IMR-90 (cell line): Measurements from ENCODE around the gene C14orf119. TPM values are rescaled to one million over a fixed set of nuclear protein-coding genes. Genes with fewer than 3 reads are reported as not detected.

ENCODE experiments used
- ATAC-seq: fragments of 200-7000 bp; cut with Tn5 transposase; 2 replicates; pipeline ENCODE4 v1.9.1; 2020; ENCODE audit warnings: low read depth, mild to moderate bottlenecking, moderate library complexity
- BruUV-seq: library from RNA; stranded (reverse); fragments of 400-500 nt; replicated peaks from 2 replicates; lab custom pipeline; 2021; lab: Mats Ljungman, UMichigan
- CTCF ChIA-PET: fragments of 300-600 bp; formaldehyde crosslinking; extraction: SDS; loops from one replicate; lab custom pipeline; 2021; ENCODE audit warnings: antibody characterized with exemption; lab: Yijun Ruan, JAX
- POLR2A ChIA-PET: fragments of 300-600 bp; sonication (Branson Sonifier 250); formaldehyde crosslinking; loops from one replicate; lab custom pipeline; 2022; ENCODE audit warnings: antibody characterized with exemption; ENCODE audit not compliant: unreplicated experiment; lab: Charles Lee
- DNase-seq: peaks from one replicate; pipeline ENCODE4 v3.0.0; 2013
- H2AFZ ChIP-seq: replicated peaks from 2 replicates; pipeline ENCODE3; 2013; ENCODE audit warnings: low read length, mild to moderate bottlenecking; ENCODE audit not compliant: poor library complexity
- H2AK5ac ChIP-seq: 2 replicates; pipeline ENCODE4 v1.6.1; 2013; ENCODE audit warnings: low read depth, low read length, inconsistent platforms
- H2AK9ac ChIP-seq: replicated peaks from 2 replicates; pipeline ENCODE3; 2013; ENCODE audit warnings: mild to moderate bottlenecking, low read depth, low read length, moderate library complexity; ENCODE audit not compliant: poor library complexity
- H2BK120ac ChIP-seq: 2 replicates; pipeline ENCODE4 v1.6.1; 2013; ENCODE audit warnings: low read depth, low read length, inconsistent platforms
- H2BK15ac ChIP-seq: 3 replicates; pipeline ENCODE4 v1.6.1; 2013; ENCODE audit warnings: low read depth, low read length, inconsistent platforms
- H2BK20ac ChIP-seq: 2 replicates; pipeline ENCODE4 v1.6.1; 2013; ENCODE audit warnings: low read depth, mild to moderate bottlenecking, inconsistent platforms, low read length, moderate library complexity
- H2BK5ac ChIP-seq: 2 replicates; pipeline ENCODE4 v1.6.1; 2013; ENCODE audit warnings: mild to moderate bottlenecking, low read depth, low read length, inconsistent platforms; ENCODE audit not compliant: poor library complexity, severe bottlenecking
- H3K14ac ChIP-seq: replicated peaks from 2 replicates; pipeline ENCODE4 v1.6.1; 2013; ENCODE audit warnings: low read depth, low read length, inconsistent platforms
- H3K18ac ChIP-seq: 2 replicates; pipeline ENCODE4 v1.6.1; 2013; ENCODE audit warnings: low read depth, low read length, control low read depth
- H3K23ac ChIP-seq: 2 replicates; pipeline ENCODE4 v1.6.1; 2013; ENCODE audit warnings: low read depth, low read length, inconsistent platforms
- H3K27ac ChIP-seq: 2 replicates; pipeline ENCODE4 v1.5.1; 2013; ENCODE audit warnings: mild to moderate bottlenecking, control low read depth, low read length; ENCODE audit not compliant: insufficient read depth
- H3K27me3 ChIP-seq: 2 replicates; pipeline ENCODE4 v1.6.1; 2013; ENCODE audit warnings: low read length; ENCODE audit not compliant: control insufficient read depth, insufficient read depth
- H3K36me3 ChIP-seq: 2 replicates; pipeline ENCODE4 v1.6.1; 2013; ENCODE audit warnings: low read length, mixed read lengths; ENCODE audit not compliant: control insufficient read depth, insufficient read depth
- H3K4ac ChIP-seq: 2 replicates; pipeline ENCODE4 v1.6.1; 2013; ENCODE audit warnings: low read depth, low read length, inconsistent platforms
- H3K4me1 ChIP-seq: 2 replicates; pipeline ENCODE4 v1.6.1; 2013; ENCODE audit warnings: low read length, mixed read lengths; ENCODE audit not compliant: control insufficient read depth, insufficient read depth
- H3K4me2 ChIP-seq: 2 replicates; pipeline ENCODE4 v1.6.1; 2013; ENCODE audit warnings: low read depth, mild to moderate bottlenecking, control low read depth, low read length, moderate library complexity
- H3K4me3 ChIP-seq: 2 replicates; pipeline ENCODE4 v1.5.1; 2013; ENCODE audit warnings: low read depth, mild to moderate bottlenecking, control low read depth, low read length, moderate library complexity; ENCODE audit not compliant: insufficient read depth
- H3K56ac ChIP-seq: 2 replicates; pipeline ENCODE4 v1.6.1; 2013; ENCODE audit warnings: low read length, inconsistent platforms; ENCODE audit not compliant: insufficient read depth; ENCODE audit errors: extremely low read depth
- H3K79me1 ChIP-seq, 2 experiments: 2 replicates each; pipeline ENCODE4 v1.6.1; 2013; ENCODE audit warnings: low read length in 2 of 2, inconsistent platforms in 1 of 2, low read depth in 1 of 2
- H3K9ac ChIP-seq: 2 replicates; pipeline ENCODE4 v1.6.1; 2013; ENCODE audit warnings: low read depth, low read length, control low read depth
- H3K9me1 ChIP-seq: 2 replicates; pipeline ENCODE4 v1.6.1; 2013; ENCODE audit warnings: low read length, inconsistent platforms; ENCODE audit not compliant: insufficient read depth
- H3K9me3 ChIP-seq: 2 replicates; pipeline ENCODE4 v1.6.1; 2013; ENCODE audit warnings: low read length; ENCODE audit not compliant: control insufficient read depth, insufficient read depth
- H4K20me1 ChIP-seq: 2 replicates; pipeline ENCODE4 v1.6.1; 2013; ENCODE audit warnings: low read length, inconsistent platforms; ENCODE audit not compliant: insufficient read depth
- H4K5ac ChIP-seq: 2 replicates; pipeline ENCODE4 v1.6.1; 2013; ENCODE audit warnings: mild to moderate bottlenecking, low read depth, low read length, control low read depth
- H4K8ac ChIP-seq, 2 experiments: 2 replicates each; pipeline ENCODE4 v1.6.1; 2013; ENCODE audit warnings: low read depth in 2 of 2, low read length in 2 of 2, control low read depth in 1 of 2, inconsistent platforms in 1 of 2
- H4K91ac ChIP-seq: 2 replicates; pipeline ENCODE4 v1.6.1; 2013; ENCODE audit warnings: low read depth, low read length, inconsistent platforms; ENCODE audit not compliant: insufficient read depth
- CHD1 ChIP-seq: IDR thresholded peaks from 2 replicates; pipeline ENCODE4 v1.6.1; 2012; ENCODE audit warnings: low read depth, low read length, improper control_type of control experiment
- ELK1 ChIP-seq: fragments of 150-350 bp; IDR thresholded peaks from 2 replicates; pipeline ENCODE4 v1.6.1; 2016; ENCODE audit warnings: low read depth, mild to moderate bottlenecking, low read length, moderate library complexity, borderline replicate concordance
- FOS ChIP-seq: fragments of 150-350 bp; IDR thresholded peaks from 2 replicates; pipeline ENCODE4 v1.6.1; 2016; ENCODE audit warnings: low read depth, low read length
- WGBS, 2 experiments: methylation state at CpG; one replicate each; pipeline versions ENCODE4 v1.1.5 to v1.1.7; 2013; ENCODE audit warnings: missing lambda C conversion rate in 2 of 2; ENCODE audit not compliant: insufficient read length in 1 of 2; ENCODE audit errors: extremely low coverage in 2 of 2; 5-methylcytosine and 5-hydroxymethylcytosine counted together
- dilution Hi-C: fragments of 300-500 bp; cut with HindIII; formaldehyde crosslinking; loops from one replicate; pipeline ENCODE4 v1.14.3; 2018; ENCODE audit warnings: low sequenced_read_pairs; ENCODE audit not compliant: unreplicated experiment
- in situ Hi-C: fragments of 300-500 bp; cut with MboI; formaldehyde crosslinking; loops from 3 replicates; pipeline ENCODE4 v1.14.3; 2019; ENCODE audit warnings: low sequenced_read_pairs, inconsistent platforms, mixed read lengths
- intact Hi-C: fragments of 100-400 bp; cut with micrococcal nuclease; formaldehyde crosslinking; loops from 2 replicates; pipeline ENCODE4 v1.10.0; 2022
- polyA plus RNA-seq, 3 experiments: library from polyadenylated mRNA; depleted of rRNA; stranded (reverse); fragments of >200 nt; gene quantifications; 2 replicates each; pipeline ENCODE4 v1.2.3, GENCODE V29; 2012; ENCODE audit warnings: low replicate concordance in 1 of 3
- total RNA-seq: library from RNA; depleted of rRNA; stranded (reverse); fragments of >200 nt; gene quantifications from 2 replicates; pipeline ENCODE4 v1.2.3, GENCODE V29; 2012

The C14orf119 gene
- total and polyA plus RNA-seq, 2 of the 4 experiments (the other 2 are of a cell fraction): 74.0 to 83.7 TPM

GRCh38 chr14:23142826-23143225 lies 47.5 kb downstream of the C14orf119 start:
- intact Hi-C loops (no loop called here), dilution Hi-C loops (no loop called here), in situ Hi-C loops (no loop called here)
- no peak overlapping the region for H3K27ac ChIP-seq
- no peak overlapping the region for H3K18ac ChIP-seq
- H3K79me1 ChIP-seq: no peaks in the 10 kb centered on the region
- H2BK15ac ChIP-seq: no peak overlapping the region
- no peak for DNase-seq
- H2BK120ac ChIP-seq: no peak overlapping the region
- H3K9me1 ChIP-seq: no peaks in the 10 kb centered on the region
- no peak overlapping the region for H2AFZ ChIP-seq
- no peak overlapping the region for H3K23ac ChIP-seq
- H4K91ac ChIP-seq: no peak overlapping the region
- TF ChIP-seq CHD1 (no peak), ELK1 (no peak), FOS (no peak)
- no peaks in the 10 kb centered on the region for H3K36me3 ChIP-seq
- H3K27me3 ChIP-seq: peaks cover 32% of the 10 kb centered on the region
- H3K4me1 ChIP-seq: no peaks in the 10 kb centered on the region
- H3K9me3 ChIP-seq: no peaks in the 10 kb centered on the region
- H2BK5ac ChIP-seq: no peak overlapping the region
- H4K5ac ChIP-seq: no peak overlapping the region
- no peak overlapping the region for H3K4ac ChIP-seq
- no peak overlapping the region for H4K8ac ChIP-seq
- POLR2A ChIA-PET: no interaction called here
- no peak overlapping the region for H2AK9ac ChIP-seq
- H3K4me3 ChIP-seq: no peak overlapping the region
- CTCF ChIA-PET: interaction anchor here (0.9 kb wide), 1 partner anchor 22 kb away, joined by 3 read pairs; no protein-coding TSS in a partner anchor
- H3K14ac ChIP-seq: no peak overlapping the region
- no peaks in the 10 kb centered on the region for H4K20me1 ChIP-seq
- H2BK20ac ChIP-seq: no peak overlapping the region
- no CpG with 5 or more reads among the region's 4 CpGs for WGBS, 2 experiments
- no peak overlapping the region for H3K9ac ChIP-seq
- H3K56ac ChIP-seq: no peak overlapping the region
- ATAC-seq: no peak
- H3K4me2 ChIP-seq: no peak overlapping the region
- BruUV-seq: no TSS peak
- no peak overlapping the region for H2AK5ac ChIP-seq
